RWPE1 (cell line): ENCODE measurements around the gene SEMA3B.

Experiments
- CTCF ChIA-PET: fragments of 350-600 bp; sonication (Branson Sonifier 250); formaldehyde crosslinking; extraction: SDS; loops from one replicate; lab custom pipeline; 2021; lab: Yijun Ruan, JAX
- POLR2A ChIA-PET: fragments of 400-600 bp; formaldehyde crosslinking; extraction: SDS; loops from one replicate; lab custom pipeline; 2020; ENCODE audit warnings: antibody characterized with exemption; ENCODE audit not compliant: low non-redundant PET; lab: Yijun Ruan, JAX
- DNase-seq: peaks from one replicate; pipeline ENCODE4 v3.0.0; 2012; ENCODE audit warnings: low spot score
- H3K27ac ChIP-seq: fragments of 450-650 bp; 2 replicates; pipeline ENCODE4 v1.5.1; 2017
- CTCF ChIP-seq: fragments of 450-650 bp; conservative IDR thresholded peaks from 2 replicates; pipeline ENCODE4 v1.5.1; 2017; ENCODE audit warnings: low read depth, mild to moderate bottlenecking

Gene SEMA3B

GRCh38 chr3:50246517-50246954, 22.4 kb upstream of the SEMA3B start:
- POLR2A ChIA-PET, result no interaction called here
- TF ChIP-seq CTCF, result peak; percentile 68
- CTCF ChIA-PET, result interaction anchor here (0.5 to 1.1 kb wide), 9 partner anchors 9 to 82 kb away, joined by 3 to 12 read pairs (median 3); partner anchors contain the start of genes GNAI2 and SEMA3B
- peak; percentile 83 for DNase-seq
- H3K27ac ChIP-seq, result peak overlapping the region; percentile 100

GRCh38 chr3:50248387-50248786, 20.6 kb upstream of the SEMA3B start:
- POLR2A ChIA-PET, result no interaction called here
- H3K27ac ChIP-seq, result peak overlapping the region; percentile 100
- no peak for TF ChIP-seq CTCF
- CTCF ChIA-PET, result no interaction called here
- DNase-seq, result no peak

GRCh38 chr3:50249457-50249856, 19.5 kb upstream of the SEMA3B start:
- ChIA-PET POLR2A (no interaction called here), CTCF (interaction anchor here (1.1 kb wide), 1 partner anchor 21 kb away, joined by 5 read pairs; no protein-coding TSS in a partner anchor)
- TF ChIP-seq CTCF, result no peak

GRCh38 chr3:50250514-50250913, 18.4 kb upstream of the SEMA3B start:
- CTCF ChIA-PET, result interaction anchor here (0.7 kb wide), 1 partner anchor 10 kb away, joined by 3 read pairs; no protein-coding TSS in a partner anchor
- DNase-seq, result no peak
- no peak for TF ChIP-seq CTCF
- H3K27ac ChIP-seq, result peak overlapping the region; percentile 100
- POLR2A ChIA-PET, result no interaction called here

More at GRCh38 chr3:50249457-50249856, 19.5 kb upstream of the SEMA3B start:
- peak overlapping the region; percentile 100 for H3K27ac ChIP-seq
- DNase-seq, result no peak

- POLR2A ChIA-PET, result interaction anchor here (0.6 to 0.9 kb wide), 2 partner anchors 16 to 77 kb away, joined by 3 to 4 read pairs; partner anchors contain the start of genes GNAI2 and TUSC2
- CTCF ChIA-PET, result interaction anchor here (0.5 to 0.6 kb wide), 2 partner anchors 9 to 26 kb away, joined by 3 read pairs; no protein-coding TSS in a partner anchor
- TF ChIP-seq CTCF, result no peak
- DNase-seq, result peak; percentile 78
- peak overlapping the region; percentile 100 for H3K27ac ChIP-seq
Measured at GRCh38 chr3:50251220-50251619, 17.7 kb upstream of the SEMA3B start.

- DNase-seq, result peak; percentile 59
Measured at GRCh38 chr3:50254577-50255250, 14.2 kb upstream of the SEMA3B start.

More at GRCh38 chr3:50254577-50255250, 14.2 kb upstream of the SEMA3B start:
- ChIA-PET CTCF (interaction anchor here (1.9 kb wide), 1 partner anchor 8 kb away, joined by 6 read pairs; no protein-coding TSS in a partner anchor), POLR2A (no interaction called here)
- no peak for TF ChIP-seq CTCF
- H3K27ac ChIP-seq, result peak overlapping the region; percentile 100
